ENCODE data around the gene MSI2.

Gene MSI2

DNA sequence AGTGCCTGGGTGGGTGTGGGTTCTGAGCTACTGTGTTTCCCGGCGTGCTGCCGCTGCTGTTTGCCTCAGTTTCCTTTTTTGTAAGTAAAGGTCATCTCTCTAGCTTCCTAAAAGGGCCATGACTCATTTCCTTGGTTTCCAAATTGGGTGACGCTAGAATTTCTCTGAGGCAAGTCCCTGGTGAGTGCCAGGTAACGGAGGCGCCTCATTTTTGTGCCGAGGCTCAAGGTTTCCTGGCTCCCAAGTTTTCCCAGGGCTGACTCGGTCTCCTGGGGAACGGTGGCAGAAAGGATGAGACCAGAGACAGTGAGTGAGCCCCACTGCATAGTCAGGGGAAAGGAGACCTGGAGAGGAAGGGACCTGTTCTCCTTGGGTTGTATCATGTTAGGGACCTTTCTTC, 20.3 kb downstream of the MSI2 start:
- H3K9me2 ChIP-seq (replicated peaks; ENCODE audit: control insufficient read depth, low read length), result no peaks in the 10 kb centered on the region
- no peaks in the 10 kb centered on the region for H3K27me3 ChIP-seq (ENCODE audit: control insufficient read depth, low read length)
- no peaks in the 10 kb centered on the region for H3K4me1 ChIP-seq (ENCODE audit: control insufficient read depth, low read length)
- H3F3A ChIP-seq (ENCODE audit: control insufficient read depth, insufficient read depth), result no peaks in the 10 kb centered on the region
- peaks cover 9% of the 10 kb centered on the region; the same call in 1 of the 2 replicates for H4K20me1 ChIP-seq (ENCODE audit: control insufficient read depth, insufficient read depth, low read depth, low read length)
- TF ChIP-seq CTCF (IDR thresholded peaks at IDR 0.05; ENCODE audit: low read depth, low read length, poor library complexity, severe bottlenecking), result no peak
- TF ChIP-seq EZH2phosphoT487 (IDR thresholded peaks at IDR 0.05; ENCODE audit: borderline replicate concordance, low read length), result no peak
- H3K36me3 ChIP-seq (ENCODE audit: control insufficient read depth, low read length), result peaks cover 94% of the 10 kb centered on the region
- no peaks in the 10 kb centered on the region for H3K9me3 ChIP-seq (ENCODE audit: control insufficient read depth, insufficient read depth, low read length)
- peaks cover 78% of the 10 kb centered on the region for H3K79me2 ChIP-seq (ENCODE audit: control insufficient read depth, low read length)
- H3K4me3 ChIP-seq (ENCODE audit: low read length), result no peak overlapping the region
- no peak overlapping the region for H3K4me2 ChIP-seq (ENCODE audit: low read length)
- no peak overlapping the region for H3K27ac ChIP-seq (ENCODE audit: low read depth, low read length)

DNA sequence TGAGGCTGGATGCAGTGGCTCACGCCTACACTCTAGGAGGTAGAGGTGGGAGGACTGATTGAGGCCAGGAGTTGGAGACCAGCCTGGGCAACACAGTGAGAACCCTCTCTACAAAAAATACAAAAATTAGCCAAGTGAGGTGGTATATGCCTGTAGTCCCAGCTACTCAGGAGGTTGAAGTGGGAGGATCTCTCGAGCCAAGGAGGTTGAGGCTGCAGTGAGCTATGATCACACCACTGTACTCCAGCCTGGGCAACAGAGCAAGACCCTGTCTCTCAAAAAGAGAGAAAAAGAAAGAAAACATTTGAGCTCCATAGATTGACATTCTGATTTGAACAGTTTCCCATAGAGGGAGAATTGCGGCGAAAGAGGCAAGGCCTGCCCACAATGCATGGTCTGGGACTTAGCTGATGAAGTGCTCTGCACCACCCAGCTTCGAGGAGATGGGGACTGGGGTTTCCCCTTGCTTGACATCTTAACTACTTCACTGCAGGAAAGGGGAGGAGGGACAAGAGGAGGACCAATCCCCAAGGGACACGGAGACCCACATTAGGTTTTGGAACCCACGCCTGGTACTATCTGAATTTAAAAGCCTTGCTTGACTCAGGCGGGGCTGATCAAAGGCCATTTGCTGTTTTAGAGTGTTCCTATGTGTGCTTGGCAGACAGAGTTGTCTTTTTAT, 21.7 kb downstream of the MSI2 start:
- Histone ChIP-seq H3K9me3 (ENCODE audit: control insufficient read depth, insufficient read depth, low read length) (no peaks in the 10 kb centered on the region), H3K27ac (ENCODE audit: low read depth, low read length) (no peak overlapping the region), H3F3A (ENCODE audit: control insufficient read depth, insufficient read depth) (no peaks in the 10 kb centered on the region), H4K20me1 (ENCODE audit: control insufficient read depth, insufficient read depth, low read depth, low read length) (peaks cover 9% of the 10 kb centered on the region; the same call in 1 of the 2 replicates), H3K4me3 (ENCODE audit: low read length) (no peak overlapping the region), H3K27me3 (ENCODE audit: control insufficient read depth, low read length) (no peaks in the 10 kb centered on the region), H3K4me2 (ENCODE audit: low read length) (no peak overlapping the region), H3K36me3 (ENCODE audit: control insufficient read depth, low read length) (peaks cover 91% of the 10 kb centered on the region), H3K79me2 (ENCODE audit: control insufficient read depth, low read length) (peaks cover 78% of the 10 kb centered on the region), H3K9me2 (replicated peaks; ENCODE audit: control insufficient read depth, low read length) (no peaks in the 10 kb centered on the region), H3K4me1 (ENCODE audit: control insufficient read depth, low read length) (peaks cover 4% of the 10 kb centered on the region)
- no peak for TF ChIP-seq EZH2phosphoT487 (IDR thresholded peaks at IDR 0.05; ENCODE audit: borderline replicate concordance, low read length)
- TF ChIP-seq CTCF (IDR thresholded peaks at IDR 0.05; ENCODE audit: low read depth, low read length, poor library complexity, severe bottlenecking), result no peak

DNA sequence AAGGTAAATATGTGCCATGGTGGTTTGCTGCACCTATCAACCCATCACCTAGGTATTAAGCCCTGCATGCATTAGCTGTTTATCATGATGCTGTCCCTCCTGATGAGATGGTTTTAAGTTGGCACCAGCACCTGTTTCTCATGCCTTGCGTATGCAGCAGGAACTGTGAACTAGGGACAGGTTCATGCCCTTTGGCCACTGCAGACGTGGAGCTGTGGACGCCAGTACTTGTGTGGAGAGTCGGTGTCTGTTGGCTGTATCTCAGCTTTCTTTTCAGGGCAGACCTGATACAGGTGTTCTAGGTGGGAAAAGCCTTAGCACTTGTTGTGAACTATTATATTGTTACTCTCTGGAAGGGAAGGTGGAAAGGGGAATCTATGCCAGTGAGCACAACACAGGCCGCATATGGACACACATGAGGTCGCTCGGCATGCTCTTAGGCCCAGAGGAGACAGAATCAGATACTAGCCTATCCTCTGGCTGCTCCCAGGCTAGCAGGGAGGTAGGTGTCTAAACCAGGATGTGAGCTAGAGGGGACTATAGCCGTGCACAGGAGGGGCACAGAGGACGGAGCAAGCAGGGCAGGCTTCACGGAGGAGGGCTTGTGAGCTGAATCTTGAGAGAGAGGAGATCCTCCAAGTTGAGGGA, 22.5 kb downstream of the MSI2 start:
- peaks cover 9% of the 10 kb centered on the region; the same call in 1 of the 2 replicates for H4K20me1 ChIP-seq (ENCODE audit: control insufficient read depth, insufficient read depth, low read depth, low read length)

More for the DNA sequence above, 22.5 kb downstream of the MSI2 start:
- H3K4me2 ChIP-seq (ENCODE audit: low read length), result no peak overlapping the region
- no peak overlapping the region for H3K4me3 ChIP-seq (ENCODE audit: low read length)
- H3K4me1 ChIP-seq (ENCODE audit: control insufficient read depth, low read length), result peaks cover 12% of the 10 kb centered on the region
- H3K36me3 ChIP-seq (ENCODE audit: control insufficient read depth, low read length), result peaks cover 91% of the 10 kb centered on the region
- H3K9me2 ChIP-seq (replicated peaks; ENCODE audit: control insufficient read depth, low read length), result no peaks in the 10 kb centered on the region
- TF ChIP-seq CTCF (IDR thresholded peaks at IDR 0.05; ENCODE audit: low read depth, low read length, poor library complexity, severe bottlenecking) (no peak), EZH2phosphoT487 (IDR thresholded peaks at IDR 0.05; ENCODE audit: borderline replicate concordance, low read length) (no peak)
- no peaks in the 10 kb centered on the region for H3F3A ChIP-seq (ENCODE audit: control insufficient read depth, insufficient read depth)
- no peaks in the 10 kb centered on the region for H3K9me3 ChIP-seq (ENCODE audit: control insufficient read depth, insufficient read depth, low read length)
- peaks cover 83% of the 10 kb centered on the region for H3K79me2 ChIP-seq (ENCODE audit: control insufficient read depth, low read length)
- no peak overlapping the region for H3K27ac ChIP-seq (ENCODE audit: low read depth, low read length)
- no peaks in the 10 kb centered on the region for H3K27me3 ChIP-seq (ENCODE audit: control insufficient read depth, low read length)

Data from DOHH2 (cell line).